GM18520 (cell line): ENCODE data around the gene ABCC4.
A peak's percentile ranks its signal among the peaks of the same experiment; 100 is the strongest.

ENCODE experiments used
- ATAC-seq: cut with Tn5 transposase; IDR thresholded peaks from one replicate; pipeline ENCODE4 v1.9.1; 2021; ENCODE audit not compliant: unreplicated experiment

Gene ABCC4

DNA sequence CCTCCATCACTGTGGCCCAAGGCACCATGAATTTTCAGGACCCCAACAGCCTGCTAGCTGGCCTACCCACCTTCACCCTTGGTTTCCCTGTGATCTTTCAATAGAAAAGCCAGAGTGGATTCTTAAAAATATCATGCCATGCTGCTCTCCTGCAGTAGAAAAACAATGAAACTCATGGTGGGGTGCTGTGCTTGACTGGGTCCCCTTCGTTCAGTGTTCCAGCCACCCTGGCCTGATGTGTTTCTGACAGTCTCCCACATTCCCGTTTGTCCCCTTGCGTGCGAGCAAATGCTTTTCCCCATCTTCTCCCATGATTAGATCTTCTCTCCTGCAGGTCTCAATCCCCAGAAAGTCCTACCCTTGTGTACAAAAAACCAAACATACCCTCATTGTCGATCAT is 43.2 kb downstream of the ABCC4 start:
- no peak for ATAC-seq

DNA sequence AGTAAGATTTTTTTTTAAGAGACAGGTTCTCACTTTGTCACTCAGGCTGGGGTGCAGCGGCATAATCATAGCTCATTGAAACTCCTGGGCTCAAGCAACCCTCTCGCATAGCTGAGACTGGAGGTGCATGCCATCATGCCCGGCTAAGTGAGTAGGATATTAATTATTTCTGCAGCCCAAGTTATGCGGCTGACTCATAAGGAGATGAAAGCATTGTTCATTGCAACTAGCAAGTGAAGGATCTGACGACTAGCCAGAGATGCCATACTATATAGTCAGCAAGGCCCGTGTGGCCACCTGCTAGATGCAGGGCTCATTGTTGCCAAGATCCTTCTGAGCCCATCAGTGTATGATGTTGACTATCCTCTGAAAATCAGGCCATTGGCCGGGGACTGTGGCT is 45.2 kb downstream of the ABCC4 start:
- ATAC-seq: no peak

DNA sequence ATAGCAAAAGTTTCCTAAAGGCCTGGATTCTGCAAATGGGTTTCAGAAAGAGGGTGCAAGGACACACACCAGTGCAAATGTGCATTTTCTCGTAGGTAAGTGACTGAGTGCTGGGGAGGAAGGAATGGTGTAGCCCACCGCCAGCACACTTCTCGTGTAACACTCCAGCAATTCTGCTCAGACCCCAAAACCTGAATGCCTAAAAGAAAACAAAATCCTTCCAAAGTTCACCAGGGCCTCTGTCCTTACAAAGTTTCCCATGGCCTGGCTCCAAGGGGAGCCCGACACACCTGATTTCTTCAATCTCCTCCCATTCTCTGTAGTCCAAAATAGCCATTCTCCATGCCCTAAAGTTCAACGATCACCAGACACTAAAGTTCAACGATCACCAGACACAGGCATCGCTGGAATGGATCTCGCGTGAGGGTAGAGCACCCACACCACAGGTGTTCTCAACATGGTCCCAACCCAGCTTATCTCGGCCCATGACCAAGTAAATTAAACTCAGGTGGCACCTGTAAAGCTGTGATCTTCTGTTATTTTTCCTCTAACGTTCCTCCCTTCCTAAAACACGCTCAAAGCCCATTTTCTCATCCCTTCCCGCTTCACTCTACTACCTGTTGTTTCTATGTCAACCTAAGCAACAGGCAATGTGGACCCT is 46.0 kb downstream of the ABCC4 start:
- no peak for ATAC-seq

DNA sequence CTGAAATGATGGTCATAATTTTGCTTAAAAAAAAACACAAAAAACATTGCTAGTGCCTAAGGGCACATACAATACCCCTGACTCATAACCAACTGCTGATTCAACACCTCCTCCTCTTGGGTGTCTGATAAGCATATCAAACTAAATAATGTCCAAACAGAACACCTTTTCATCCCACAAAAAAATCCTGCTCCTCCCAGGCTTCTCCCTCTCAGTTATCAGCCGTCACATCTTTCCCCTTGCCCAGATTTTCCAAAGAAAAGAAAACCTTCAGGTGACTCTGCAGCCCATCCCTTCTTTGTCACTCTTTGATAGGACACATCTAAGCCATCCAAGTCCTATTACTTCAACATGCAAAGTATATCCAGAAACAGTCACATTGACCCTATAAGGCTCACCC is 46.9 kb downstream of the ABCC4 start:
- no peak for ATAC-seq

DNA sequence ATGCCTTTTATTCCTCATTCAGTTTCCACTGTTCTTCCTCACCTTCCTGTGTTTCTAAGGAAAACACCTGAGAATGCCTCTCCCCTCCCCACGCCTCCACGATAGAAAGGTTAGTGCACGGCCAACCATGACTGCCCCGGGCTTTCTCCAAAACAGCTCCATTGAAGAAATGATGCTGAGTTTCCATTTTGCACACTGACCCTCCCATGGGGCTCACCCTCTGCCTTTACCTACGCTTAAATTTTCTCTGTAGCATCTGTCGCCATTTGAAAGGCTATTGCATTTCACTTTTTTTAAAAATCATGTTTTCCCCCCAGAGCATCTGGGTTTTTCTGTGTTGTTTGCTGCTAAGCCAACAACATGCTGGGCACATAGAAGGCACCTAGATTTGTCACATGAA is 48.2 kb downstream of the ABCC4 start:
- ATAC-seq: no peak

DNA sequence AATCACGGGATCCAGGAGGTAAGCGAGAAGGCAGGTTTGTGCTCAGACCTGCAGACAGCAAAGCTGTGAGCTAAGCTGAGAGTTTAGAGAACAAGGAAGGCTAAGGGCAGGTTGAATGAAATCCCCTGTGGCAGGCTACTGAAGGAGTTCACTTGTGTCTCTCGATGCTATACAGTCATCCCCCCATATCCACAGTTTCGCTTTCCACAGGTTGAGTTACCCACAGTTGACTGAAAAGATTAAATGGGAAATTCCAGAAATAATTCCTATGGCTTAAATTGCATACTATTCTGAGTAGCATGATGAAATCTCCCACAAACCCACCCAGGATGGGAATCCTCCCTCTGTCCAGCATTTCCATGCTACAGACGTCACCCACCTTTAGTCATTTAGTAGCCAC is 49.6 kb downstream of the ABCC4 start:
- ATAC-seq: no peak

DNA sequence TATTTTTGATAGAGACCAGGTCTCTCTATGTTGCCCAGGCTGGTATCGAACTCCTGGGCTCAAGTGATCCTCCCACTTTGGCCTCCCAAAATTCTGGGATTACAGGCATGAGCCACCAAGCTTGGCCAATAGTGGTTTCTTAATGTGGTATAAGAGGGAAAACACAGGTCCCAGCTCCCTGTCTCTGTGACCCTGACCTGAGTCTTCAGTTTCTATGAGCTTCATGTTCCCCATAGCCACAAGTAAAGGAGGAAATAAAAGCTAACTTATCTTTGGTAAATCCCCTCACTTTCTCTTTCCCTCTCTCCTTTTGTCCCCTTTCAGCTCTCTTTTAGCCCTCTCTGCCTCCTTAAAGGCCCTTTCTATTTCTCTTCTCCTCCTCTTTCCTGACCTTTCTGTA is 50.3 kb downstream of the ABCC4 start:
- no peak for ATAC-seq

DNA sequence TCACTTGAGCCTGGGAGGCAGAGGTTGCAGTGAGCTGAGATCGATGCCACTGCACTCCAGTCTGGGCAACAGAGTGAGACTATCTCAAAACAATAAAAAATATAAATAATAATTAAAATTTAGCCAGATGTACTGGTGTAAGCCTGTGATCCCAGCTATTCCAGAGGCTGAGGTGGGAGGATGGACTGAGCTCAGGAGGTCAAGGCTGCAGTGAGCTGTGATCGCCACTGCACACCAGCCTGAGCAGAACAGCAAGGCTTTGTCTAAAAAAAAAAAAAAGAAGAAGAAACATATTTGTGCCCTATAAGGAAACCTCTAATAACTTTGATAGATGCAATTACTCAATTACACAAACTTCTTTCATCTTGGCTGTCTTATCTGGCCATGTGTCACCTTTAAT is 52.3 kb downstream of the ABCC4 start:
- no peak for ATAC-seq

DNA sequence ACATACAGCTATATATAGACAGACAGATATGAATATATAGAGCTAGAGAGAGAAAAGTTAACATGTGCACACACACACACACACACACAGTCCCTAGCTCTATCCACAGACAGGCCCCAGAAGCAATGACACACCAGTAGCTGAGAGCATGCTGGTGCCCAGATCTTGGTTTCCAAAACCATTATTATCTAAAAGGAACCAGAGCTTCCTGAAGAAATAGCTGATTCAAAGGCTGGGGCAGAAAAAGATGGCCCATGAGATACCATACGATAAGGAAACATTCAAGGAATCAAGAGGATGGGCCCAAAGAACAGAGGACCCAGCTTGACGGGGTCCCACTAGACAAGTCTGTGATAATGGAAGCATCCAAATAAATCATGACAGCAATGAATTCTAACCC is 53.4 kb downstream of the ABCC4 start:
- no peak for ATAC-seq

DNA sequence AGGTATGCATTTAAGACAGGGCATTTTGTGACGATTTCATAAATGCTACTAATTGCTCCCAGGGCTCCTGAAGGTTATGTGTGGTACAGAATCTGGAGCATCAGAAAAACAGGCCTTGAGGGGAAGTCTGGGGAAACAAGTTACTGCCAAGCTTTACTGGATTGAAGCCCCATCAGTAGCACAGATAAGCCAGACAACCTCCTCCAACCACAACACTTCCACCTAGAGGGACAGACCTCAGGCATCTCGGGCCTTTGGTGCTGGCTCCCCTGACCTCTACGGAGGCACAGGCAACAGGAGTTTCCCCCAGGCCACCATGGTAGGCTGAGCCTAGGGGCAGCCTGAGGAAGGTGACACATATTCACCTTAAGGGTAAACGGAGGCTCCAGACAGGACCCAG is 54.1 kb downstream of the ABCC4 start:
- no peak for ATAC-seq

DNA sequence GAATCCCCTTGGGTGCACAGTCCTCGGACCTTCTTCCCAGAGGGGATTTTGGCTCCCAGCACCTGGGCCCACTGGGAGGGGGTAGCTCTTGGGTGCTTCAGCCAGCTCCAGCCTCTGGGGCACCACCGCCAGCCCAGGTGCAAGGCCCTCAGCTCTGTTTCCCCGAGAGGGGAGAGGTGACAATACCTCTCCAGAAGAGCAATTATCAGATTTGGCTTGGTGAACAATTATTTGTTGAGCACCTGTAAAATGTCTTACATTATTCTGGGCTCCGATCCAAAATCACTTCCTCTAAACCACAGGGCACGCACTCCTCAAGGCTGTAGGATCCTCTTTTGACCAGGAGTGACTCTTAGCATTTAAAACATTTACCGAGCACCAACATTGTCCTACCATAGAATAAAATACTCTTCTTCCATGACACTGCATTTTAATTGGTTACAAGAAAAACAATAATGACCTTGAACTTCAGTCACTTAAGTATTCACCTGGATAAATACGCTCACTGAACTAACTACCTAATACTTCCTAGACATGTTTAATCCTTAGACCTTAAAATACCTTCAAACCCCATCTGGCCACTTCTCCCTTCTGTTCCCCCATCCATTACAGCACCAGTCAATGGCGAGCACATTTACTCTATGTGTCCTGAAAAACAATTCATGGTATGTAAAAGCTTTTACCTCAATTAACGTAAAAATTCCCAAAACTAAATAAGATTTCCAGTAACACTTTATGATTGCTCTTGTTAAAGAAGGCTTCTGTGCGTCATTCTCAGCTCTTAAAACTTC is 54.8 kb downstream of the ABCC4 start:
- no peak for ATAC-seq

DNA sequence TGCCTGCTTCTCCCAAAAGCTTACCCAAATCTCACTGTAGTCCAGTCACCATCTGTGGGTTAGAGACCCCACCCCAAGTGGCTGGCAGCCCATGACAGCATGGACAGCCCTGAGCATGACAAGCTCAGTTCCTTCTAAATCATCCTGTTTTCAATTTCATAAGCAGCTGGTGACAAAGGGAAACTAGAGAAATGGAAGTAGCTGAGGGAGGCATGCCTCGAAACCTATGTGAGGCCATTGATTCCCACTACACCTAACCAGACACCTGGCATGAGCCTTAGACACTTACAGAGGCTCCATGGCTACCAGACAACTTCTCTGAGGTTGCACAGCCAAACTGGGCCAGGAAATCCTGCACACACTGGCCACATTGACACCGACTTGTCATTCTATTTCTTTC is 56.2 kb downstream of the ABCC4 start:
- ATAC-seq: no peak

DNA sequence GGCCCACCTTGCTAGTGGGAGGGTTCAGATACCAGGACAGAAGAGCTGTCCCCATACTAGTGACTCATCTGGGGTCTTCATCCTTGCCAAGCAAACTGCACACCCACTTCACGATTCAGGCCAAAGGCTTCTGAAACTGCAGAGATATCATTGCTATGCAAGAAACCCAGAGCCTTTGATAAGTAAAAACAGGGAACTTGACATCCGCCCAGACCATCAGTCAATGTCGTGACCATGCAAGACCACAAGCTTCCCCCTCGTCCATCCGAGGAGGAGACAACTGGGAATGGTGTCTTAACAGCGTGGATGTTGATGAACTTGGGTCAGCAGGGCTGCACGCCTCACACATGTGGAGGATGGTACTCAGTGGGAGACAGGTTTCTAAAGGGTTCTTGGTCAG is 58.0 kb downstream of the ABCC4 start:
- ATAC-seq: no peak

DNA sequence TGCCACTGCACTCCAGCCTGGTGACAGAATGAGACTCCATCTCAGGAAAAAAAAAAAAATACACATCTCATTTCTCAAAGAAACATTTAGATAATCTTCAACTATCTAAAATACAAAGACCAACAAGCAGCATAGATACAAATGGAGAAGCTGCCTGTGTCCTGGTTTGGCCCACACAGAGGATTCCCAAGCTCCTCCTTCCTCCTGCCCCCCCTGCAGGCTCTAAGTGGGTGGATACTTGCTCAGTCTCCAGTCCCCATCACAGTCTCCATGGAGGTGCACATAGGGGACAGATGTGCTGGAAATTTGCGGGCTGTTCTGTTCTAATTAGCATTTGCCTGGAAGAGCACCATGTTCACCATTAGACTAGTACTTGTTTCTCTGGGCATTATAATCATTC is 59.9 kb downstream of the ABCC4 start:
- ATAC-seq: no peak

DNA sequence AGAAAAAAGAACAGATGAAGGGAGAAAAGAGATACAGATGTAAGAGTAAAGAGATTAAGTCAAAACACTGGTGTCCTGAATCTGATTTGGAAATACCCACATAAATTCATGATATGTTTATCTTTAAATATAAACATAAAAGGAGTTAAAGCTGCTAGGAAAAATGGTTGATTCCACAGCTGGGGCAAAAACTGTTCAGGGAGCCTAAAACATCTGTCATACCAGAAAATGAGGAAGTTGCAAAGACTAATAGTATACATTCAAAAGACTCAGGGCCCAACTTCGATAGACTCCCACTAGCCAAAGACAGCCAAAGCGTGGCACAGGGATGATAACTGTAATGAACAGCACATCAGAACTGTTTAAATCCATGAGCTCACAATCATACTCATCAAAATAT is 62.0 kb downstream of the ABCC4 start:
- no peak for ATAC-seq

DNA sequence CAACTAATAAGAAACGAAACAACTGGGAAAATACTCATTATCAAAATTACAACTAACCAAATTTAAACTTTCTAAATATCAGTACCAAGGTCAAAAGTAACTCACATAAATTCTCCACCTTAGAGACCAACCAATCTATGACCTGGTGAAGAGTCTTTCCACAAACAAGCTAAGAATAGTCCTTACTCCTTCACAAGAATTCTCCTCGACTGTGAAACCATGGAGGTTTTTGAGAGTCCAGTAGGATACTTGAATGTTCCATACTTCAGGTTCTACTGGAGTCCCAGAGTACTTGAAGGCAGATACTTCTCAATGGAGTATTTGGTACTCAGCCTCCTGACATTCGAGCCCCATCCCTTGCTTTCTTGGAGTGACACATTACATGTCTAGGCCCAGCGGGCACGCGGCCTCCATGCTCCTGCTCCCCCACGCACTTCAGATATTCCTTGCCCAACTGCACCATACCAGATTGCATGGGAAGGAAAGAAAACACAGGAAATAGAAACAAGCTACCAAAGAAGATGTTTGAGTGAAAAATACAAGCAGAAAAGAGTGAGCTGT is 63.9 kb downstream of the ABCC4 start:
- no peak for ATAC-seq

DNA sequence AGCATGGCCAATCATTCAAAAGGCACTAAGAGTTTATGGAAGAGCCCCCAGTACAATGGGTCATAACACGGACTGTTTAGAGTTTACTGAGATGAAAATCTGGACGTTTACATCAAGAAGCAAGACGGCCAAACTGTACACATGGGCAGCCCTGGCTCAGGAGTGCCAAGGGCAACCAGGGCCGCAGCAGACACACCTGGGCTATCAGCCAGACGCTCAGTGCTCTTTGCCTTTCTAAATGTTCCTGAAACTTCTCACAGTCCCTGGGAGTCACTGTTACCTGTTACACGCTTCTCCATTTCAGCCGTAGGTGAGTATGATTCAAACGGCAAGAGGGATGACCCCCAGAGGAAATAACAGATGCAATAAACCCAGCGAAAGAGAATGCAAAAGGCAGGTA is 64.5 kb downstream of the ABCC4 start:
- no peak for ATAC-seq

DNA sequence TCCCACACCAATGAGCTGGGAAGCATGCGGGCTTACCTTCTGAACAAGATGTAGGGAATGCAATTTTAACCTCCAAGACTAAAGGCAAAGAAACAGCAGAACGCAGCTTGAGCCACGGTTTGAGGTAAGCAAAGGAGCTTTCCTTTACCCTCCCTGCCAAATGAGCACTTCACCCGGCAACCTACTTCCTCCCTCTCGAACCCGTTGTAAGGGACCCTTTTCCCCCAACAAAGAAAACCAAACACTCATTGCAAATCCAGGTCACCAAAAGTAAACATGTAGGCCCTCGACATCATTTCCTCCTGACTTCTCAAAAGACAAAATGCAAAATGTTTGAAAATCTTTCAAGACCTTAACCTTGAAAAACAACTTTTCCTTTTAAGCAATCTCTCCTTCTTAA is 65.3 kb downstream of the ABCC4 start:
- ATAC-seq: no peak

DNA sequence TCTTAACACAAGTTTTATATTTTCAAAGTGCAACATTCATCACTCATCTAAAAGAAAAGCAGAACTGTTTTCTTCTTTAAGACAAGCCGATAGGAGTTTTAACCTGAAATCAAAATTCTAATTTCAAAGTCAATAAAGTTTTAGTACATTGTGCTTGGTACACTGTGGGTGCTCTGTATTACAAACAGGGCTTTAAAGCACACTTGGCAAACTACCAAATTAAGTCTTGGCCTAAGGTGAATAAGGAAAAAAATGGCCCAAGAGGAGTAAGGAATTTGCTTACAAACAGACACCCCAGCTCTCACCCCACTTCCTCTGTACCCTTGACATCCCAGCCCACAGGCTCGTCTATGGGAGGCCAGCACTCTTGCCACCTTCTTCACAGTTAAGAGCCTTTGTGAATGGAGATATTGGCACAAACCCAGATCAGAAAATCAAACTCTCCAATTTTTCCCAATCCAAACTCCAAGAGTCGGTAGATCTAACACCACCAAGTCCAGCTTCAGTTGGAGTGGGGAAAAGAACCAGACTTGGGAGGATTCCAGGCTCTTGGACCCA is 66.0 kb downstream of the ABCC4 start:
- ATAC-seq: no peak

DNA sequence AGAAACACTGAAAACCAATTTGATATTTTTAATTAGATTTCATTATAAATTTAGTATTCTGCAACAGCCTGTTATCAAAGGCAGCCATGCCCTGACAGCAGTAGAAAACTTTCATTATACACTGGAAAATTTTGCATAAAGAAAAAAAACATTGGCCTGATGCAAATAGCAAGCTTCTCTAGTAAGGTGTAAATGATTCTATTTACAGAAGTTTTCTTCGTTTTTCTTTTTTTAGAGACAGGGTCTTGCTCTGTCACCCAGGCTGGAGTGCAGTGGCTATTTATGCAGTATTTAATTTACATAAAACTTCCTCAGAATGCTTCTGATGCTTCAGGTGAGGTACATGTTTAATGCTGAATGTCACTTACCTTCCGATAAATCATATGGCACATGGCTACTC is 67.0 kb downstream of the ABCC4 start:
- ATAC-seq: peak; percentile 76

DNA sequence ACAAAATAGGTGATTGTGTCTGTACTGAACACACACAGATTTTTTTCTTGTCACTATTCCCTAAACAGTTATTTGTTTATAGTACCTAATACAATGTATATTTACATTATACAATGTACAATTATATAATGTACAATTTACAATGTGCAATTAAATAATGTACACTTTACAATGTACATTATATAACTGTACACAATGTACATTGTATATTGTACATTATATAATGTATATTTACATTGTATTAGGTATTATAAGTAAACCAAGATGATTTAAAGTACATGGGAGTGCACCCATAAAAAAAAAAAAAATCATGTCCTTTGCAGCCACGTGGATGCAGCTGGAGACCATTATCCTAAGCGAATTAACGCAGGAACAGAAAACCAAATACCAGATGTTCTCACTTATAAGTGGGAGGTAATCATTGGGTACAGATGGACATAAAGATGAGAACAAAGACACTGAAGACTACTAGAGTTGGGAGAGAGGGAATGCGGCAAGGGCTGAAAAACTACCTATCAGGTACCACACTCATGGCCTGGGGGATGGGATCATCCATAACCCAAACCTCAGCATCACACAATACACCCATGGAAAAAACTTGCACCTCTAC is 68.1 kb downstream of the ABCC4 start:
- no peak for ATAC-seq

DNA sequence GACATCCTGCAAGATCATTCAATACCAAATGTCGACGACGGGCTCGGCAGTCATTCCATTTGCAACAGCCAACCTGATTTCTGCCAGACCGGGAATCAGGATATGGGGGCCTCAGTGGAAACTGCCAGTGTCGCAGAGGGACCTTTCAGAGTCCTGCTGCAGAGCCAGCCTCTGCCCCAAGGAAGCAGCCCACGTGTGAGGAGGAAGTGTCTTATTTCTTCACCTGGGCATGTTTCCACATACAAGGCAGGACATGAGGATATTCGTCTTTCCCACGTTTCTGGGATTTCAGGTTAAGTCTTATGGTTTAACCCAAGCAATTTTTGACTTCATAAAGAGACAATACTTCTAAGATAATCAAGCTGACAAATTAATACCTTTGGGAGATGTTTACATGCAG is 69.9 kb downstream of the ABCC4 start:
- ATAC-seq: no peak
